Coronary artery (tissue), 2 donors: Measurements from ENCODE around the gene ATAD3A.

Experiments used
- DNase-seq: peaks from one replicate; pipeline ENCODE4 v3.0.0-alpha.2; 2017; ENCODE audit warnings: low spot score
- H3K27ac ChIP-seq, 2 donors: fragments of 200-600 bp; sonication (generic); one replicate each; pipeline ENCODE4 v1.5.1; 2016 to 2019
- H3K4me3 ChIP-seq: fragments of 200-600 bp; sonication (generic); 2 replicates; pipeline ENCODE4 v1.5.1; 2016; ENCODE audit warnings: mild to moderate bottlenecking, moderate library complexity
- CTCF ChIP-seq: fragments of 200-600 bp; sonication (generic); IDR thresholded peaks from one replicate; pipeline ENCODE4 v1.5.1; 2019; ENCODE audit warnings: antibody characterized with exemption

ATAD3A gene

GRCh38 chr1:1545946-1546737, 34.2 kb downstream of the ATAD3A start:
- no peak overlapping the region for H3K4me3 ChIP-seq
- TF ChIP-seq CTCF, result no peak
- no peak overlapping the region for H3K27ac ChIP-seq
- DNase-seq, result no peak

GRCh38 chr1:1547011-1547410, 35.0 kb downstream of the ATAD3A start:
- Histone ChIP-seq H3K4me3 (no peak overlapping the region), H3K27ac (no peak overlapping the region)
- no peak for DNase-seq
- no peak for TF ChIP-seq CTCF

- no peak for TF ChIP-seq CTCF
- H3K4me3 ChIP-seq, result no peak overlapping the region
- DNase-seq, result no peak
- H3K27ac ChIP-seq, result no peak overlapping the region
Observed at GRCh38 chr1:1547476-1547875, 35.5 kb downstream of the ATAD3A start.

GRCh38 chr1:1548591-1548990, 36.6 kb downstream of the ATAD3A start:
- H3K27ac ChIP-seq, result no peak overlapping the region
- no peak for DNase-seq
- TF ChIP-seq CTCF, result no peak
- H3K4me3 ChIP-seq, result no peak overlapping the region

- Histone ChIP-seq H3K27ac (peak overlapping the region in 1 of 2 donors; percentile 60), H3K4me3 (peak overlapping the region; percentile 31)
- no peak for TF ChIP-seq CTCF
- no peak for DNase-seq
Observed at GRCh38 chr1:1550087-1550486, 38.1 kb downstream of the ATAD3A start.

- H3K4me3 ChIP-seq, result peak overlapping the region; percentile 31
- no peak for DNase-seq
Observed at GRCh38 chr1:1550591-1551432, 38.9 kb downstream of the ATAD3A start.

More at GRCh38 chr1:1550591-1551432, 38.9 kb downstream of the ATAD3A start:
- peak overlapping the region in 1 of 2 donors; percentile 60 for H3K27ac ChIP-seq
- TF ChIP-seq CTCF, result no peak
